GM12872 (cell line): ENCODE measurements around the gene OR52D1.

Experiments
- CTCF ChIP-seq: IDR thresholded peaks from 3 replicates; pipeline ENCODE4 v1.5.1; 2011; ENCODE audit warnings: low read depth, mild to moderate bottlenecking, low read length, moderate library complexity; ENCODE audit not compliant: insufficient read depth

Gene OR52D1

GRCh38 chr11:5488385-5488784 lies at the start of gene OR52D1:
Gene OR52D1, plus strand, starts transcription at chr11:5488685. Its CDS starts 22 bp downstream, at chr11:5488707.
- no peak for TF ChIP-seq CTCF

GRCh38 chr11:5441414-5441813 lies 47.1 kb upstream of the OR52D1 start, which contains the start of gene OR51I1:
Gene OR51I1, minus strand, starts transcription at chr11:5441514. Its CDS starts 0 bp downstream, at chr11:5441514.
- no peak for TF ChIP-seq CTCF

- no peak for TF ChIP-seq CTCF
Measured at GRCh38 chr11:5443835-5444393, 44.6 kb upstream of the OR52D1 start.

- TF ChIP-seq CTCF, result no peak
Measured at GRCh38 chr11:5449023-5449422, 39.5 kb upstream of the OR52D1 start, which contains the start of gene OR51I2. Gene OR51I2, plus strand, starts transcription at chr11:5449323. Its CDS starts 4,166 bp downstream, at chr11:5453489.

- TF ChIP-seq CTCF, result no peak
Measured at GRCh38 chr11:5449432-5449831, 39.1 kb upstream of the OR52D1 start.

GRCh38 chr11:5460983-5461621 lies 27.4 kb upstream of the OR52D1 start:
- TF ChIP-seq CTCF, result no peak

- no peak for TF ChIP-seq CTCF
Measured at GRCh38 chr11:5467527-5467926, 21.0 kb upstream of the OR52D1 start.
